Right lobe of liver (tissue), 6 donors: ENCODE results near the gene SPATS2L. TPM values are rescaled to one million over a fixed set of nuclear protein-coding genes. Genes with fewer than 3 reads are reported as not detected.

Experiments
- ATAC-seq, 4 donors: fragments of 200-7000 bp; cut with Tn5 transposase; one replicate each; pipeline ENCODE4 v1.9.1; 2020; ENCODE audit warnings: mild to moderate bottlenecking in 4 of 4, moderate library complexity in 4 of 4
- DNase-seq, 3 donors: peaks; one replicate each; pipeline ENCODE4 v3.0.0-alpha.2; 2020
- H3K27ac ChIP-seq, 3 donors: fragments of 200-600 bp; one replicate each; pipeline ENCODE4 v1.8.0; 2022
- H3K27me3 ChIP-seq, 2 donors: fragments of 200-600 bp; one replicate each; pipeline ENCODE4 v1.8.0; 2022
- H3K36me3 ChIP-seq, 4 donors: fragments of 200-600 bp; sonication (generic) in 1 of 4; one replicate each; pipeline versions ENCODE4 v1.5.1 to v1.8.0; 2017 to 2022; ENCODE audit warnings: control low read depth in 1 of 4
- H3K4me1 ChIP-seq, 4 donors: fragments of 200-600 bp; sonication (generic) in 1 of 4; one replicate each; pipeline versions ENCODE4 v1.5.1 to v1.8.0; 2017 to 2022; ENCODE audit warnings: control low read depth in 1 of 4
- H3K4me3 ChIP-seq, 3 donors: fragments of 200-600 bp; one replicate each; pipeline ENCODE4 v1.8.0; 2022
- H3K9me3 ChIP-seq, 4 donors: fragments of 200-600 bp; sonication (generic) in 1 of 4; one replicate each; pipeline versions ENCODE4 v1.5.1 to v1.8.0; 2017 to 2022; ENCODE audit warnings: control low read depth in 1 of 4
- CTCF ChIP-seq, 4 donors: fragments of 200-600 bp in 3 of 4; fragments of 450-650 bp in 1 of 4; IDR thresholded peaks; one replicate each; pipeline versions ENCODE4 v1.5.1 to v1.8.0; 2016 to 2022; ENCODE audit warnings: antibody characterized with exemption in 4 of 4, mild to moderate bottlenecking in 2 of 4
- POLR2A ChIP-seq: fragments of 450-650 bp; IDR thresholded peaks from one replicate; pipeline ENCODE4 v1.6.1; 2017; ENCODE audit warnings: antibody characterized with exemption, mild to moderate bottlenecking
- WGBS: methylation state at CpG from one replicate; pipeline ENCODE4 v1.1.6; 2018; ENCODE audit warnings: low coverage, low lambda C conversion rate; ENCODE audit not compliant: insufficient coverage; ENCODE audit errors: missing lambda C conversion rate; 5-methylcytosine and 5-hydroxymethylcytosine counted together
- intact Hi-C, 2 donors: fragments of 100-400 bp; cut with DNase I; formaldehyde crosslinking; loops; one replicate each; pipeline versions ENCODE4 v1.11.2 to v1.14.1; 2022
- total RNA-seq, 6 experiments: library from RNA; depleted of rRNA in 2 of 6; stranded (reverse); fragments of >200 nt in 2 of 6; fragmentation: NEBNext Ultra II Directional in 3 of 6; extraction: Animal tissue kit (Norgen Biotek cat#: 25700) in 3 of 6; gene quantifications; one replicate each; pipeline versions ENCODE4 v1.1.0 to v1.2.4, GENCODE V29; 2016 to 2023
- donor health status: DM: no; HTN: yes; CAD: no.
- donor health status: DM: no; HTN: no; CAD: no.
- donor health status: DM: no; HTN: no; CAD: no.
- donor health status: DM: no; HTN: yes; CAD: no.
- donor health status: DM: no; HTN: yes; CAD: no.

Gene SPATS2L
- total RNA-seq, 6 experiments from 2014 or later: 60.7 to 109 (median 72.9) TPM

GRCh38 chr2:200467806-200468681 is 161.6 kb downstream of the SPATS2L start:
- WGBS: 76% methylated on average over 4 of the region's 8 CpGs
- no peaks in the 10 kb centered on the region for H3K9me3 ChIP-seq
- no peak for ATAC-seq
- TF ChIP-seq CTCF (IDR thresholded peaks at IDR 0.05): no peak
- TF ChIP-seq POLR2A: no peak
- H3K27me3 ChIP-seq: no peaks in the 10 kb centered on the region
- intact Hi-C loops: no loop called here
- peaks cover 3 to 63% (median 25%) of the 10 kb centered on the region in 4 donors for H3K36me3 ChIP-seq
- no peak for DNase-seq
- H3K4me3 ChIP-seq: no peak overlapping the region
- no peak overlapping the region for H3K27ac ChIP-seq
- no peaks in the 10 kb centered on the region for H3K4me1 ChIP-seq

GRCh38 chr2:200469708-200470211 is 163.3 kb downstream of the SPATS2L start:
- no peaks in the 10 kb centered on the region for H3K9me3 ChIP-seq
- no peak for DNase-seq

GRCh38 chr2:200470230-200470629 is 163.7 kb downstream of the SPATS2L start:
- intact Hi-C loops: loop anchor here (5.0 to 10.0 kb wide), 2 partner anchors 488 to 495 kb away; no protein-coding TSS in a partner anchor
- WGBS: 80% methylated on average over 1 of the region's 3 CpGs
- DNase-seq: no peak

More at GRCh38 chr2:200469708-200470211, 163.3 kb downstream of the SPATS2L start:
- TF ChIP-seq POLR2A: no peak
- TF ChIP-seq CTCF (IDR thresholded peaks at IDR 0.05): no peak
- H3K4me1 ChIP-seq: no peaks in the 10 kb centered on the region
- H3K4me3 ChIP-seq: no peak overlapping the region
- H3K27ac ChIP-seq: no peak overlapping the region
- WGBS: 53% methylated on average over 6 of the region's 13 CpGs
- ATAC-seq: no peak
- intact Hi-C loops: loop anchor here (5.0 to 10.0 kb wide), 2 partner anchors 487 to 495 kb away; no protein-coding TSS in a partner anchor
- H3K27me3 ChIP-seq: no peaks in the 10 kb centered on the region
- H3K36me3 ChIP-seq: peaks cover 0 to 72% (median 31%) of the 10 kb centered on the region in 4 donors

GRCh38 chr2:200471324-200471848 is 164.9 kb downstream of the SPATS2L start:
- no peak overlapping the region for H3K4me3 ChIP-seq
- H3K27me3 ChIP-seq: no peaks in the 10 kb centered on the region
- H3K4me1 ChIP-seq: no peaks in the 10 kb centered on the region
- peak; percentile 40 to 56 (median 44) for ATAC-seq
- H3K9me3 ChIP-seq: no peaks in the 10 kb centered on the region
- TF ChIP-seq CTCF (IDR thresholded peaks at IDR 0.05): peak; percentile 44 to 50 (median 45)
- TF ChIP-seq POLR2A: no peak
- intact Hi-C loops: loop anchor here (5.0 to 10.0 kb wide), 2 partner anchors 489 to 497 kb away; no protein-coding TSS in a partner anchor
- no peak for DNase-seq
- H3K27ac ChIP-seq: no peak overlapping the region
- 53% methylated on average over 5 of the region's 8 CpGs for WGBS
- peaks cover 0 to 83% (median 38%) of the 10 kb centered on the region in 4 donors for H3K36me3 ChIP-seq

More at GRCh38 chr2:200470230-200470629, 163.7 kb downstream of the SPATS2L start:
- H3K27me3 ChIP-seq: no peaks in the 10 kb centered on the region
- no peak overlapping the region for H3K27ac ChIP-seq
- no peak for ATAC-seq
- H3K4me1 ChIP-seq: no peaks in the 10 kb centered on the region
- no peak overlapping the region for H3K4me3 ChIP-seq
- TF ChIP-seq CTCF (IDR thresholded peaks at IDR 0.05) (no peak), POLR2A (no peak)
- H3K36me3 ChIP-seq: peaks cover 0 to 72% (median 34%) of the 10 kb centered on the region in 4 donors
- no peaks in the 10 kb centered on the region for H3K9me3 ChIP-seq
